HG03045 (cell line): Measurements from ENCODE around the gene COQ8B.

ENCODE experiments used
- ATAC-seq: cut with Tn5 transposase; IDR thresholded peaks from one replicate; pipeline ENCODE4 v1.9.1; 2021; ENCODE audit warnings: mild to moderate bottlenecking, moderate library complexity; ENCODE audit not compliant: unreplicated experiment

The COQ8B gene

GRCh38 chr19:40693150-40693788, 23.4 kb downstream of the COQ8B start:
- ATAC-seq = no peak

DNA sequence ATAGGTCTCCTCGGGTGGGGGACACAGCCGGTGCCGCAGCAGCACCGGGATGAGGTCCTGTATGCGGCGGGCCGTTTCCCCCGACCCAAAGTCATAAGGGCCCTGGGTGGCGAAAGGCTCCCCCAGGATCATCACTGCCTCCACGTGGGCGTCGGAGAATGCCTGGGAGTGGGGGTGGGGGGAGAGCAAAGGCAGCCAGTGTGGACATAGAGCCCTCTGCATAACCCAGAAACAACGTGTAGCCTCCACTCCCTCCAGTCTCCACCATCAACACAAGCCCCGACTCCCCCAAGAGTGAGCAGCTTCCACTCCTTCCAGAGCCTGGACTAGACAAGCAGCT, 24.5 kb downstream of the COQ8B start:
- no peak for ATAC-seq

DNA sequence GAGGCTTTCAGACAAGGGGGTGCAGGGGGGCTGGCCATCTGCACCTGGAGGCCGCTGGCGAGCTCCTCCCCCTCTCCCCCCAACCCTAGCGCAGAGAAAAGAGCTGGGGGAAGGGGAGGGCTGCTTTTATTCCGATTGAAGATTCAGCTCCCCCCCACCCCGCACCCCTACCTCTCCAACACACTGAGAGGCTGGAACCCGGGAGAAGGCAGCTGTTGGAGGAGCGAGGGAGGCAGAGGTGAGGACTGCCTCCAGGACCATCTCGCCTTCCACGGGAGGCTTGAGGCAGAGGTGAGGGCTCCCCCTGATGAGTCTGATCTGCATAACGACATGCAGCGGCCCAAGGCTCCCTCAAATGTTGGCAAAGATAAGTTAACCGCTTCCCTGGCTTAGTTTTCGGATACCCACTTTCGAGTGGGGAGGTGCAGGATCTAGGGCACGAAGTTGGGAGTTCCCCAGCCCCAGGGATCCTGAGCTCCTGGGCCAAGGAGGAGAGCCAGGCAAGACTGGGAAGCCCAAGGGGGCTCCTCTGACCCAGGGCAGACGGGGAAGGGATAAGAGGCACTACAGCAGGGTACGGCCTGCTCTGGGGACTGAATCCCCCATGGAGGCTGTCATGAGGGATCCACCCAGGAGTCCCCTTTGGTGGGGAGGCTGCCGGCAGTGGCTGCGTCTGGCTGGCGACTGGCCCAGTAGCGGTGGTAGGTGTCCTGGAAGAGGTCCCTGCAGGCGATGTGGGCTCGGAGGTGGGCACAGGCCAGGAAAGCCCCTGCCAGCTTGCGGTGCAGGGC, 25.1 kb downstream of the COQ8B start:
- no peak for ATAC-seq

DNA sequence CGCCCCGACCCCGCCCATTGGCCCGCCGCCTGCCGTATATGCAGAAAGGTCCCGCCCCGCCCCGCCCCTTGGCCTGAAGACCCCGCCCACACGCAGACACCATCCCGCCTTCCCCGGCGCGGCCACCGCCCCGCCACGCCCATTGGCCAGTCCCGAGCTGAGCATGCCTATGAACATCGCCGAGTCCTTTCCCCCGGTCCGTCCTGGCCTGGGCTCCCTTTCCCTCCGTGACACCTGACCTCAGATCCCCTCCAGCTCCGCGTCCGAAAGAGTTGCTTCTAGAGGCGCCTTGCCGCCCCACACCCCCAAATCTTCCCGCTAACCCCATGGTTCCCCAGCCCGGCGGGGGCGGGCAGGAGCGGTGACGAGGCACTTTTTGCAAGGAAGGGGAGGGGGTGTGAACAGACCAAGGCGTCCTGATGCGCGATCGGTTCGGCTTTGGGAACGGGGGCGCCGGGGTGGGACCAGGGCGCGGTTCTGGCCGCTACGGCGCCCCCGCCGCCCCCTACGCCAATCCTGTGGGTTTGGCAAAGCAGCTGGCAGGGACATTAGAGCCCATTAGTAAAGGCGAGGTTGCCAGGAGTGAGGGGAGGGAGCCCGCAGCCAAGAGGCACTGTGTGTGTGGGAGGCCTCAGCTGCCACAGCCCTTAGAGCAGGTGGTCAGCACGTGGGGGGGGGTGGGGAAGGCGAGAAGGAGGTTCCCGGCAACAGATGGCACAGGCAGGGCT, 25.8 kb downstream of the COQ8B start:
- ATAC-seq = peak; percentile 67

DNA sequence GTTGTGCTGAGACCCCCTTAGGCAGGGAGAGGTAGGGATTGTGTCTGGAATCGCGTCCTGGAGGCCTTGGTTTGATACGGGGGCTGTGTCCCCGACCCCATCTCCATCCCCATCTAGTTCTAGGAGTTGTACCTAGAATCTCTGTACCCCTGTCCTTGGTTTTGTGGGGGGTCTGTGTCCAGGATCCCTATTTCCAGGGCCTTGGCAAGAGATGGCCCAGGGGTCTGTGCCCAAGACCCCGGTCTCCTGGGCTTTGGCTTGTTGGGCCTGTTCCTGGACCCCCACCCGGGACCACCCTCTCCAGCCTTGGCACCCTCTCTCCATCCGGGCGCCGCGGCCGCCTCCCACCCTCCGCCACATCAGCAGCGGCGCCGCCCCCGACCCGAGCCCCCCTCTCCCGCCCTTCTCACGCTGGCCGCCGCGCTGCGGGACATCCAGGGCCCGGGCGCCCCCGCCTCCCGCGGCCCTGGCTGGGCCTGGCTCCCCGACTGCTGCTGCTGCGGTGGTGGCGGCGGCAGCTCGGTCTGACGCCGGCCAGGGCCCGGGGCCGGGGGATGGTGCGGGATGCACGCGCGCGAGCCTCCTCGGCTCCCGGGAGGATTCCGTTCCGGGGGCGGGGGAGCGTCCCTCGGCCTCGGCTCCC, 26.5 kb downstream of the COQ8B start, which contains the start of gene NUMBL:
Gene NUMBL, minus strand, starts transcription at position 602 of the 643 bp plus-strand sequence. Its CDS starts 168 bp downstream, at position 434.
- ATAC-seq = peak; percentile 11

GRCh38 chr19:40689339-40690049, 27.2 kb downstream of the COQ8B start:
- no peak for ATAC-seq

GRCh38 chr19:40688987-40689338, 27.7 kb downstream of the COQ8B start:
- ATAC-seq = no peak

GRCh38 chr19:40688309-40688708, 28.4 kb downstream of the COQ8B start:
- no peak for ATAC-seq

- no peak for ATAC-seq
These were observed 29.1 kb downstream of the COQ8B start for GRCh38 chr19:40687525-40688016.

GRCh38 chr19:40686882-40687524, 29.7 kb downstream of the COQ8B start:
- ATAC-seq = no peak

DNA sequence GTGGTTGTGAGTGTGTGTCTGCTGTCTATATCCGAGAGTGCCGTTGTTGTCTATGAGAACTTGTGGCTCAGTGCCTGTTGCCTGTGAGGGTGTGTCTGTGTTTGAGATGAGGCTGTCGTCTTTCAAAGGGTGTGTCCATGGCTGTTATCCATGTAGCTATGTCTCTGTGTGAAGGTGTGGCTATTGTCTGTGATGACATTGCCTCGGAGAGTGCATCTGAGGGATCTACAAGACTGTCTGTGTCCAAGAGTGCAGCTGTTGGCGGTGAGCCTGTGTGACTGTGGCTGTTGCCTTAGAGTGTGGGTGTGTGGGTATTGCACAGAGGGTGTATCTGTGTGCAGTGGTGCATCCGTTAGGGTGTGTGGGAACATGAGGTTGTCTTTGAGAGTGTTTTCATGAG, 31.1 kb downstream of the COQ8B start:
- ATAC-seq = no peak

GRCh38 chr19:40685016-40685526, 31.6 kb downstream of the COQ8B start:
- ATAC-seq = no peak

- no peak for ATAC-seq
These were observed 32.4 kb downstream of the COQ8B start for GRCh38 chr19:40684280-40684679.

- ATAC-seq = no peak
These were observed 33.2 kb downstream of the COQ8B start for GRCh38 chr19:40683437-40683836.

- no peak for ATAC-seq
These were observed 34.2 kb downstream of the COQ8B start for GRCh38 chr19:40682431-40682964.

- no peak for ATAC-seq
These were observed 35.6 kb downstream of the COQ8B start for GRCh38 chr19:40681039-40681438.

DNA sequence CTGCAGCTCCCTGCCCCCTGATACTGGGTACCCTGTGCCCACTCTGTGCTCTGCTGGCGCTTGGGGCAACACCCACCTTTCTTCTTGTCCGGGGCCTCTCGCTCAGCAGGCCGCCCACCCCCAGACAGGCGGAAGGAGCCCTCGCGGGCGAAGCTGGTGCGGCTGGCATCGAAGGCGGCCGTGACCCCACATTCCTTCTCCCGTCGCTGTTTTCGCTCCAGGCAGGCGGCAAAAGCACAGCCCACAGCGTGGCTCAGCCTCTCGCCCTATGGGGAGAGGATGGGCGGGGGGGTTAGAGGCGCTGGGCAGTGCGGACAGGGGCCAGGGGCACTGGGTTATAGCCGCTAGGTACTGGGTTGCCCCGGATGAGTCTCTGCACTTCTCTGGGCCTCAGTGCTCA, 39.5 kb downstream of the COQ8B start:
- no peak for ATAC-seq

DNA sequence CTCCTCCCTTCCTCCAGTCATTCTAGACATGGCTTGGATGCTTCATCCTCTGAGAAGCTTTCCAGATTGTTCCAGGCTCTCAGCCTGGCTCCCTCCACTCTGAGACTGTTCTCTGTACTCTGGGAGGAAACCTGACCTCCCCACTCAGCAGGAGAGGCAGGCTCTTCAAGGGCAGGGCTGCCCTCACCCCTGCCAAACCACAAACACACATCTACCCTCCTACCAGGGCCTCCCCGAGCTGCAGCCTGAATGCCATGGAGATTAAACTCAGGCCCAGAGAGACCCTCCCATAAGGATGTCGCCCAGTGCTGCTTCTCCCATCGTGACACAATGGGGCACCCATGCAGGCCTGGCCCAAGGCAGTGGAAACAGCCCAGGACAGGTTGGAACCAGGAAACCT, 42.4 kb downstream of the COQ8B start:
- ATAC-seq = no peak

- ATAC-seq = no peak
These were observed 43.3 kb downstream of the COQ8B start for GRCh38 chr19:40673397-40673796.
